Measurements from ENCODE around the gene TXNDC16.

Gene TXNDC16

GRCh38 chr14:52442602-52443001 lies 109.7 kb downstream of the TXNDC16 start:
- DNase-seq = no peak

- DNase-seq = no peak
These were observed 110.1 kb downstream of the TXNDC16 start for GRCh38 chr14:52442166-52442565.

GRCh38 chr14:52439476-52439875 lies 112.8 kb downstream of the TXNDC16 start:
- DNase-seq = no peak

- DNase-seq = no peak
These were observed 117.3 kb downstream of the TXNDC16 start for GRCh38 chr14:52434955-52435354.

GRCh38 chr14:52430474-52430873 lies 121.8 kb downstream of the TXNDC16 start:
- DNase-seq = no peak

GRCh38 chr14:52429451-52429850 lies 122.9 kb downstream of the TXNDC16 start:
- no peak for DNase-seq

- no peak for DNase-seq
These were observed 124.8 kb downstream of the TXNDC16 start for GRCh38 chr14:52427460-52427859.

GRCh38 chr14:52422650-52423356 lies 129.5 kb downstream of the TXNDC16 start:
- DNase-seq = no peak

GRCh38 chr14:52417139-52417538 lies 135.2 kb downstream of the TXNDC16 start:
- no peak for DNase-seq

GRCh38 chr14:52413729-52414408 lies 138.4 kb downstream of the TXNDC16 start:
- no peak for DNase-seq

- DNase-seq = no peak
These were observed 139.9 kb downstream of the TXNDC16 start for GRCh38 chr14:52412426-52412825.

GRCh38 chr14:52405314-52405713 lies 147.0 kb downstream of the TXNDC16 start:
- DNase-seq = no peak

GRCh38 chr14:52402812-52403526 lies 149.3 kb downstream of the TXNDC16 start:
- no peak for DNase-seq

- no peak for DNase-seq
These were observed 151.5 kb downstream of the TXNDC16 start for GRCh38 chr14:52400846-52401245.

- no peak for DNase-seq
These were observed 152.2 kb downstream of the TXNDC16 start for GRCh38 chr14:52399921-52400595.

- no peak for DNase-seq
These were observed 153.2 kb downstream of the TXNDC16 start for GRCh38 chr14:52399104-52399503.

- no peak for DNase-seq
These were observed 154.5 kb downstream of the TXNDC16 start for GRCh38 chr14:52397844-52398243.

- DNase-seq = no peak
These were observed 156.6 kb downstream of the TXNDC16 start for GRCh38 chr14:52395728-52396127.

GRCh38 chr14:52391881-52392615 lies 160.3 kb downstream of the TXNDC16 start:
- no peak for DNase-seq

Measured in activated T-cell treated with anti-CD3 and anti-CD28 coated beads, Interleukin-2, amount 50 U/mL, for 1 hour (primary cell).